Muscle of arm (tissue), 12 donors: Measurements from ENCODE around the gene SEMA4A. TPM values are rescaled to one million over a fixed set of nuclear protein-coding genes. Genes with fewer than 3 reads are reported as not detected.
A peak's percentile ranks its signal among the peaks of the same experiment; 100 is the strongest.
"Not testable (repeated sequence)": the region's sequence is repeated elsewhere in the genome, so short reads cannot be mapped to it uniquely, and the experiment has no call there.

Experiments used
- DNase-seq: peaks from one replicate; pipeline ENCODE4 v3.0.0-alpha.2; 2013
- polyA plus RNA-seq, 12 donors: library from polyadenylated mRNA; unstranded; fragments of 120-200 nt; gene quantifications; one replicate each; pipeline ENCODE4 v1.2.1, GENCODE V29; 2013; ENCODE audit not compliant: insufficient read length in 12 of 12

The SEMA4A gene
- polyA plus RNA-seq, 12 donors = 2.2 to 16.5 (median 3.4) TPM; not detected in 1

DNA sequence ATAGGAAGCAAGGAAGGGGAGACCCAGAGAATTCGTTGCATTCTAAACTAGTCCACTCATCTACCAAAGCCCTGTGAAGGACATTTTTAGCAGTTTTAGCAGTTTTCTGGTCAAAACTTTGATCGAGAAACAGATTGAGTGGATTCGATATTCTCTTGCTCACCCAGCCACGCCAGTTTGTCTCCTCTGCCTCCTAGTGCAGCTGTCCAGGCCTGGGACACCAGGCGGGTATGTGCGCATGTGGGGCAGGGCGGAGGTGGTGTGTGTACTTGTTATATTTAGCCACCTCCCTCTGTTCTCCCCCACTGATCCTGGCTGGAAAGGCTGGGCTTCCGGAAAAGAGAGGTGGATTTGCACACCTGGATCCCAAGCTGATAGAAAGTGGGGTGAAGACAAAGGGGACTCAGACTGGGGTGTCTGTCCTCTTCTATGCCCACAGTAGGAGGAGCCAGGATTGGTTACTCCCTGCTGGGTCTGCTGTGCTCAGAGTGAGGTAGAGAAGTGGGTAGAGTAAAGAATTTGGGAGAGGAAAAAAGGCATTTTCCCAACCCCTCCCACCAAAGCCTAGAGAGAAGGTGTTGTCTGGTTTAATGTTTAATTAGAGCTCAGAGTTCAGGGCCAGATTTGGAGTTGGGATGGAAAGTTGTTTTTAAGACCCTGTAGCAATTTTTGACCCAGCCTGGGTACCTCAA is 35.1 kb upstream of the SEMA4A start:
- DNase-seq = no peak

DNA sequence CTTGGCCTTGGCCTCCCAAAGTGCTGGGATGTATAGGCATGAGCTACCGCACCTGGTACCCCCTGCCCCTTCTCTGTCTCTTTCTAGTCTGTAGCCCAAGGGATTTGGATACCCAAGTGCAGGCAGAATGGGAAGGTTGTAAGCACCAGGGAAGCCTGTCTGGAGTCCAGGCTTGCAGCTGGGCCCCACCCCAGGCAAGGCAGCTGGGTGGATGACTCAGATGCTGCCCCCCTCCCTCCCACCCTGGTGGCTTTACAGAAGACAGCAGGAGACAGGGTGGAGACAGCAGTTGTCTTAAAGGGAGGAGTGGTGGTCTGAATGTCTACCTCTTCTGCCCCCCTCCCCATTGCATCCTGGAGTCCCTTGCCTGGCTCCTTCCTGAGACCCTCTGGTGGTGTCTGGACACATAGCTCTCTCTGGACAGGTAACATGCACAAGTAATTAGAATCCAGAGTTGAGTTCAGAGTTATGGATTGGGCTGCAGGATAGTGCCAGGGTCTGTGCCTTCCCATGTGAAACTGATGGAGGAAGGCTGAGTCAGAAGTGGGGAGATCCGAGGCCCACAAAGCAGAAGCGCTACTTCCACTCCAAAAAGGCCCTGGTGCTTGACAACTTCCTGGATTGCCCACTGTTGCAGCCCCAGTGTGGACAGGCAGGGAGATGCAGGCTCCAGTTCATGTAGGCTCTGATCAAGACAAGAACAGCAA is 33.7 kb upstream of the SEMA4A start:
- no peak for DNase-seq

DNA sequence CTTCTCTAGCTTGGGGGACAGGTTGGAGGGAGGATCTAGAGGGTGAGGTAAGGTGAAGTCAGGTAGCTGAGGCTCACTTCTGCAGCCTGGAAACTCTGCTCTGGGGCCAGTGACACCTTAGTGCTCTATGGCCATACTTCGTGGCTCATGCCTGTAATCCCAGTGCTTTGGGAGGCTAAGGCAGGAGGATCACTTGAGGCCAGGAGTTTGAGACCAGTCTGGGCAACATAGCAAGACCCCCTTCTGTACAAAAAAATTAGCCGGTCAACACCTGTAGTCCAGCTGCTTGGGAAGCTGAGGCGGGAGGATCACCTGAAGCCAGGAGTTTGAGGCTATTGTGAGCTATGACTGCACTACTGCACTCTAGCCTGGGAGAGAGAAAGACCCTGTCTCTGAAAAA is 33.1 kb upstream of the SEMA4A start:
- DNase-seq = no peak

DNA sequence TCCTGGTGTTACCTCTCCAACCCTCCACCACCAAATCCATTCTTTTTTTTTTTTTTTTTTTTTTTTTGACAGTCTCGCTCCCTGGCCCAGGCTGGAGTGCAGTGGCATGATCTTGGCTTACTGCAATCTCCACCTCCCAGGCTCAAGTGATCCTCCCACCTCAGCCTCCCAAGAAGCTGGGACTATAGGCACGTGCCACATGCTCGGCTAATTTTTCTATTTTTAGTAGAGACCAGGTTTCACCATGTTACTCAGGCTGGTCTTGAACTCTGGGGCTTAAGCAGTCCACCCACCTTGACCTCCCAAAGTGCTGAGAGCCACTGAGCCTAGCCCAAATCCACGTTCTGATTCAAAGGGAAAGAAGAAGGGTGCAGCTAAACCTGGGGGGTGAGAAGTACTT is 32.4 kb upstream of the SEMA4A start:
- not testable (repeated sequence) for DNase-seq

DNA sequence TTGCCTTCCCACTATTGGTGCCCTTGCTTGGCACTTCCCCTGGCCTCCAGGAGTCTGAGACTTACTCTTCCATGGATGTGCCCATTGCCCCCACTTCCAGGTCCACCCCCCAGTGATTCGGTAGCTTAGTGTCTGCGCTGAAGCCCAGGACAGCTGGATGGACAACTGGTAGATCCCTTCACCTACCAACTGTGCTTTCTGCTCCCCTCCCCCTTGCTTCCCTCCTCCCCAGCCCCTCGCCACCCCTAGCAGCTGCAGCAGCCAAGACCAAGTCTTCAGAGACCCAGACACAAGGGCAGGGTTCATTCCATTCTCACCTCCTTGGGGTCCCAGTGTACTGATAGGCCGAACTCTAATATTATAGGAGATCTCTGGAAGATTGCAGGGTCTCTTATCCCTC is 31.9 kb upstream of the SEMA4A start:
- DNase-seq = no peak

DNA sequence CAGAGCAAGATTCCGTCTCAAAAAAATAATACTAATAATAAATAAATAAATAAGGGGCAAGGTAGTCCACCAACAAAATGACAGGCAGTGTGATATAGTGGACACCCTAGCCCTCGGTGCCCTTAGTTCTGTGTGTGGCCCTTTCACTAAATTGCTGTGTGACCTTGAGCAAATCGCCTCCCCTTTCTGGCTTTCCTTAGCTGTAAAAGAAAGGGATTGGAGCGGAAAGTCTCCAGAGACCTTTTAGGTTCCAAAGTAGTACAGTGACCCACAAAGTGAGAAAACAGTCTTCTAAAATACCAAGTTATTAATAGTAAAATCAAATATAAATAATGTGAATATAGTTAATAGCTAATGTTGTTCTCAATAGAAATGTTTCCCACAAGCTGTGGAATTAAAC is 31.3 kb upstream of the SEMA4A start:
- no peak for DNase-seq

DNA sequence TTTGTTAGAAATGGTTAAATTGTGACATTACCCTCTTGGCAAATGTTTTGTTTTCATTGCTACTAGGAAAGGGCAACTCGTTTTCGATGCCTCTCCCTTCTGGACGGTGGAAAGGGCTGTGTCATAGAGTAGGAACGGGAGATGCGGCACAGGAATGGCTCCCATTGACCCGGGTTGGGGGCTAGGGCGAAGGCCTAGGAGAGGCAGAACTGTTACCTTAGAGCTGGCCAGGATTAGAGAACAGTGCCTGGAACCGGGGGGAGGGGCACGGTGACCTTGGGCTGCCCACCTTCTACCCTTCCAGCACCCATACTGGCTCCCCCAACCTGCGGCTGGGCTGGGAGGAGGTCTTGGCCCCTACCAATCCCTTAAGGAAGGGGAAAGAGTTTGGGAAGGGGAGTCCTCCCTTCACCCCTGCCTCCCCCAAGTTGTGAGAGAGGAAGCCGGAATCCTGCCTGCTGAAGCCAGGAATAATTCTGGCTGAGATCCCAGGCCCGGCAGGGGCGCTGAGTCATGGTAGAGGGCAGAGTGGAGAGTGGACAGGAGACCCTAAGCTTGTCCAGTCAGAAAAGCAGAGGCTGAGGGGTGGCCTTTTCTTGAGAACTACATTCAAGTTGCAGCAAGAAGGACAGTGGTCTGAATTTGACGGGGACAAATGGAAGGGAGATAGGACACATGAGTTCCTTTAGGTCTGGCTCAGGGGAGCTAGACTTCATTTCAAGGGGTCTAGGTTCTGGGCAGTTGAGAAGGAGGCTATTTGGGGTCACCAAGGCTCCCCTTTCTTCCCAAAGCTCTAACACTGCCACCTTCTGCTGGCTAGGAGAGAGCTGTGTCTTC is 30.6 kb upstream of the SEMA4A start:
- DNase-seq = peak; percentile 75

DNA sequence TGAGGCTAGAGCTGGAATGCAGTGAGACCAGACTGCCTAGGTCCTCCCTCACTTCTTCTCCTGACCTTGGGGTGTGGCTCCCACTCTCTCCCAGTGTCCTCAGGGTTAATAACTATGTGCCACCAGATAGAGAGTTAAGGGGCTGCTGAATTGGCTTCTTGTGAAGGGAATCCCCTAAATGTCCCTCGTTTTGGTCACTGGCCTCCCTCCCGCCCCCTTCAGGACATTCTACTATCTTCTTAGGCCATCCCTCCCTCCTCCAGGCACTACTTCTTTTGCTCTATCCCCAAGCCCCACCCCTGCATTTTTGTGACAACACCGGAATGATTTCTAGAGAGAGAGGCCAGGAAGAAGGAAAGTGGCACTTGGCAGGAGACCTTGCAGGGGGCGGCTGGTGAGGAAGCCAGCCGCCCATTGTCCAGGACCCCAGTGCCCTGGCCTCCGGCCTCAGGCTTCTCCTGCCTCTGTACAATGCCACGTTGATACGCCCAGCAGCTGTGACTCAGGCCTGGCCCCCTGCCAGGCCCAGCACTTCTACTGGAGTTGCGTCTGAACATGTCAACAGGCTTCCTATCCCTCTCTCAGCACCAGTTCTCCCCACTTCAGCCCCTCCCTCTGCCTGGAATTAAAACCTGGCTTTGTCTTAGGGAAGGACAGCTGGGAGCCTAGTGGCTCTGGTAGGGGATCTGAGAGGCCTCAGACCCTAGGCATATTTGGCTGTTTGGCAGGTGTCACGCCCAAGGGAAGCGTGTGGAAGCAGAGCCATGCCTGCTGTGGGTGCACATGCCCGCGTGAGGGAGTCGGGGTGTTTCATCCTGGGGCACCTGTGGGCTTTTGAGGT is 29.8 kb upstream of the SEMA4A start:
- peak; percentile 97 for DNase-seq

DNA sequence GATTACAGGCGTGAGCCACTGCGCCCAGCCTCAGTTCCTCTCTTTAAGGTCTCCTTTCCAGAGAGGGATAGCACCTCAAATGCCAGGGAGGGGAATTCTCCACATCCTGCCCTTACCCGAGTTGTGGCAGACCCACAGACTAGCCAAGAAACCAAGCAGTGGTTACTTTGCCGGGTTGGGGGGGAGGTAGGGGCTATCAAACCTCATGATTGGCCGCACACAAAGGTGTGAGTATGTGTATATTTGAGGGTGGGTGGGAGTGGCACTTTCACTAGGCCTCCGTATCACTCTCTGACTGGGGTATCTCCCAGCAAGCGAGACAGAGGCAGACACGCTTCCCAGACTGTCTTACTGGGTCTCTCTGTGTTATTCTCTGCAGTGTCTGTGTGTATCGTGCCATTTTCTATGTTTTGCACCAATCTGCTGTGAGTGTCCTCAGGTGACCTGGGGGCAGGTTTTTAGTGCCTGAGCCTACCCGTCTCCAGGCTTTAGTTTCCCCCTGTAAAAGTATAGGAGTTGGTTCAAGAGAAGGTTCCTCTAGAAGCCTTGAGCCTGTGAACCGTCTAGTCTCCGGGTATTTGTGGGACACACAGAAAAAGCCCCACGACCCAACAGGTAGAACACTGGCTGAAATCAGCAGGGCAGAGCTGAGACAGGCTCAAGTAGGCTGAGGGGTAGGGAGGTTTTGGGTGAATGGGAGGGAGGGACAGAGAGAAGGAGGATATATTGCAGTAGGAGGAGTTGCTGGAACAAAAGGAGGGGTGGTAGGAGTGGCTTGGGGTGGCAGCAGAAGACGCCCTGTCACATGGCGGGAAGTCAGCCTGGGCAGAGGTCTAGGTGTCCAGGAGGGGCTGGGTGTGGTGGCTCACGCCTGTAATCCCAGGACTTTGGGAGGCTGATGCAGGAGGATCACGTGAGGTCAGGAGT is 28.6 kb upstream of the SEMA4A start:
- DNase-seq = no peak

DNA sequence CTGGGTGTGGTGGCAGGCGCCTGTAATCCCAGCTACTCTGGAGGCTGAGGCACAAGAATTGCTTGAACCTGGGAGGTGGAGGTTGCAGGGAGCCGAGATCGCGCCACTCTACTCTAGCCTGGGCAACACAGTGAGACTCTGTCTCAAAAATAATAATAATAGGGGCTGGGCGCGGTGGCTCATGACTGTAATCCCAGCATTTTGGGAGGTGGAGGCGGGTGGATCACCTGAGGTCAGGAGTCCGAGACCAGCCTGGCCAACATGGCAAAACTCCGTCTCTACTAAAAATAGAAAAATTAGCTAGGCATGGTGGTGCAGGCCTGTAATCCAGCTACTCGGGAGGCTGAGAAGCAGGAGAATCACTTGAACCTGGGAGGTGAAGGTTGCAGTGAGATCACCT is 27.8 kb upstream of the SEMA4A start:
- DNase-seq = not testable (repeated sequence)

DNA sequence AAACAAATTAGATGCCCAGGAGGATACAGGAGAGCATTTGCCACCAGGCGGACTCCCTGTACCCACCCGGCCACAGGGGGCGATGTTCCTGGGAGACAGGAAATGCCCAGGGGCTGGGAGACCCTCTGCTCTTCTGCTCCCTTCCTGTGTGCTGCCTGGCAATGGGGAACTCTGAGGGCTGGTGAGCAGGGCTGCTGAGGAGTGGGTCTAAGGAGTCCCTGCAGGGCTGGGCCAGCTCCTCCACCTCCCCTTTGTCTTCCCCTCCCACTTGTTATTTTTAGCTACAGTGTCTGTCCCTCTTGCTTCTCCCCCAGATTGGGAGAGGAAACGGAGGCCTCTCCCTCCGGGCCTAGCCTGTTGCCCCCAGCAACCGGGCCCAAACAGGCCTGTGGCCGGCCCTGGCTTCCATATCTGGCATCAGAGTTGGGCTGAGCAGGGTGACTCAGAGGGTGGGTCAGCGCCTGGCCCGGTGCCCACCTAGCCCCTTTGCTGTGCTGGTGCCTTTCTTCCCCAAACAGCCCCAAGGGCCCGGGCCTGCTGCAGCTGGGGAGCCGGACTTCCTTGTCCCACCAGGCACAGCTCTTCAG is 27.2 kb upstream of the SEMA4A start:
- peak; percentile 87 for DNase-seq

DNA sequence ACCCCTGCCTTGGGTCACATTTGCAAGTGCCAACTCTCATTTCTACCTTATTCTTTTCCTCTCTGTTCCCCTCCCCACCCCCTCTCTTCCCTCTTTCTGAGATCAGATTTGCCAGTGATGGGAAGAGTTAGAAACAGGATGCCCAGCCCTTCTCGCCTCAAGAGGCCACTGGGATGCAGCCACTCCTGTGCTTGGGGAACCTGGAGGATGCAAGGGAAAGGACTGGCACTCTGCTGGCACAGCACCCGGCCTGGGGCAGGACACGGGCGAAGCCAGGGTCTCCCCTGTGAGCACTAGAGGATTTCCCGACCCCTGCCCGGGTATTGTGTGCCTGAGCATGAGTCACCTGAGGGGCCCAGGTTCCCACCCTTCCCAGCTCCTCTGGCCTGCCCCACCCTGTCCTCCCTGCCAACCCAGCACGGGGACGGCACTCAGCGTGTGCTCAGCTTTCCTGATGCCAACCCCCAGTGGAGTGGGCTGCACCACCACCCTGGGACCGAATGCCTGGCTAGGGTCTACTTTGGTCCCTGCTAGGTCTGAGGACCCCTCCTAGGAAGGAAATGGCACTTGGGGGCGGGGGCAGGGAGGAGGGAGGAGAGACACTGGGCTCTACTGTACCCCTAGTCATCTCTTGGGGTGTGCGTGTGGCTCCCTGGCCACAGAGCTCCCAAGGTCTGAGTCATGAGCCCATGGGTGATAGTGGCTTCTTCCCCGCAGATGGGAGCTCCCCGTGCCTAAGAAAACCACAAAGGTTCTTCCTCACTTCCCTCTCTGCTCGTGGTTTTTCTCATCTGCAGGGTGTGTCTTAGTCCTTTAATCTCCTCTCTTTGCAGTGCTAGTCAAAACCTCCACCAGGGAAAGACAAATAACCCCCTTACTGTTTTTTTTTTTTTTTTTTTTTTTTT is 26.5 kb upstream of the SEMA4A start:
- DNase-seq = no peak

DNA sequence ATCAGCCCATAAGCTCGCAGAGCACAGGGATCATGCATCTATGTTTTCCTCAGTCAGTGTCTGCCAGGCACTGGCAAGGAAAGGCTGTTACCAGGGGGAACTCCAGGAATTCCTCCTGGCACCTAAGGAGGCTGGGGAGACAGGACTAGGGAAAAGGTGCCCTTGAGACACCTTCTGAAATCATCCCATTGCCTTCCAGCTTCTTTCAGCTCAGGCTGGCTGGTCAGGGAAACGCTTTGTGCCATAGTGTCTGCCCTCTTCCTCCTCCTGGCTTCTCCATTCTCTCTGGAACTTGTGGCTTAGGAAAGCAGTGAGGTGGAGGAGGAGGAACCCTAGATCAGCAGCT is 25.1 kb upstream of the SEMA4A start:
- no peak for DNase-seq

DNA sequence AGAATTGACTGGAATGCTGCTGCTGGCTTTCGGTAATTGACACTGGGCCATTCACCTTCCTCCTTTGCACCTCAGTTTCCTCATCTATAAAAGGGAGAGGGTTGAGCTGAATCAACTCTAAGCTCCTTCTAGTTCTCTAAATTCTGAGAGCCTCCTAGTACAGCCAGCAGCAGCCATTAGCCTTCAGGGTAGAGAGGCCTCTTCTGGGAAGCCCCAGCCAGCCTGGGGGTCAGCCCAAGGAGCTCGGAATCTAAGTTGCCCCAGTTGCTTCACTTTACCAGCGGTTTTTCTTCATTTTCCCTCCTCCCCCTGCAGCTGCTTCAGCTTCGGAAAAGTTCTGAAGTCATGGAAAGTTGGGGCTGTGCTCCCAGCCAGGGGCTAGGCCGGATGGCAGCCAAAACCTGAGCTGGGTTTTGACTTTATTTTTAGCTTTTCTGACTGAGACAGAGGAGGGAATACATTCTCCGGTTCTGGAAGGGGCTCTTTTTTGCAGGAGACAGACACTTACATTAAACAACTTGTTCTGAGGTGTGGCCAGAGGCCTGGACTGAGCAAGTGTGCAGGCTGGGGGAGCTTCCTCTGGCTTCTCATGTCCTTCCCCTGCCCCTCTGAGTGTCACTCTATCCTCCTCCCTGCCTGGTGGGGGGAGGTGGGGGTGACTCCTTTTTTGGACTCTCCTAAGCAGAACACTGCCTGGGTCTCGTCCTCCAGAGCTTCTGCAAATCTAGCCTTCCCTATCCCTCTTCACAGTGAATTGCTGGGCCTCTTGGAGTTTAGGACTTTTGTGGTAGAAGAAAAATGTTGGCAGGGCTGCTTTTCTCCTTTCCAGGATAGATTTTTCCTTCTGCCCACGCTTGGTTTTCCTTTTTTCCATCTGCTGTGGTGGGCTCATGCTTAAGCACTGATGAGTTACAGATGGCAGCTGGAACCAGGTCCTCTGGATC is 24.5 kb upstream of the SEMA4A start:
- peak; percentile 96 for DNase-seq

DNA sequence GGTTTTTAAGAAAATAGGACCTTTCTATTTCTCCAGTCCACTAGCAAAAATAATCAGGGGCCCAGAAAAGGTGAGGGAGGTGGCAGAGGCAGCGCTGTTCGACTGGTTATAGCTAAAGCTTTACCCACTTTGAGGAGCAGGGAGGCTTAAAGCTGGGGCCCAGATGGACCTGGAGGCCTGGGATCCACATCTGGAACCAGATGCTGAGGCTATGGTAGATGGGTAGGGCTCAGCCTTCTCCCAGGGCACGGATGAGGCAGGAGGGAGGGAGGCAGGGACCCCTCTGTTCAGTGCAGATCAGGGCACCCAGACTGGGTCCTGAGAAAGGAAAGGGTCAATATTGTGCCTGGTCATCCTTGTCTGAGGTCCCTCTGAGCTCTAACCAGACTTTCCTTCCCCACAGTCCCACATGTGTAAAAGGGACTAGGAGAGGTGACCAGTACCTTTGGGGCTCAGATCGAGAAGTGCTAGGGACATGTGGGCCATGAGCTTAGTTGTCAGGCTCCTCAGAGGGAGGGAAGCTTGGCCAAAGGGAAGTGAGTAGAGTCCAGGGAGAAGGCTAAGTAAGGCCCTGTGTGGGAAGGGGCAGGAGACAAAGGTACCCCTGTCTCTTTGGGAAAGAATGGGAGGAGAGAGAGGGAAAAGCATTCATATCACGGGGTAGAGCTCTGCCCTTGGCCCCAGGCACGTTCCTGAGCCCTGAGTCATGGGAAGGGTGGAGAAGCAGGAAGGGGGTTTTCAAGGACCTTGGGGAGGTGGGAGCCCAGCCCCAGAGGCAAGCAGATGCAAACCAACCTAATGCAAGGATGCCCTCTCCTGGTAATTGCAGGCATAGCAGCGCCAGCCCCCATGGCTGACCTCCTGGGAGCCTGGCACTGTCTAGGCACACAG is 23.5 kb upstream of the SEMA4A start:
- DNase-seq = peak; percentile 87

DNA sequence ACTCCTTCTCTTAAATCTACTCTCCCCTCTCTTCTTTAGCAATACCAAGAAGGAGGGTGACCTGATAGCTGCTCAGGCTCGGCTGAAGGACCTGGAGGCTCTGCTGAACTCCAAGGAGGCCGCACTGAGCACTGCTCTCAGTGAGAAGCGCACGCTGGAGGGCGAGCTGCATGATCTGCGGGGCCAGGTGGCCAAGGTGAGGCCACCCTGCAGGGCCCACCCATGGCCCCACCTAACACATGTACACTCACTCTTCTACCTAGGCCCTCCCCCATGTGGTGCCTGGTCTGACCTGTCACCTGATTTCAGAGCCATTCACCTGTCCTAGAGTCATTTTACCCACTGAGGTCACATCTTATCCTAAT is 22.8 kb upstream of the SEMA4A start:
- no peak for DNase-seq
